Measurements from ENCODE around the gene CABLES2.

DNA sequence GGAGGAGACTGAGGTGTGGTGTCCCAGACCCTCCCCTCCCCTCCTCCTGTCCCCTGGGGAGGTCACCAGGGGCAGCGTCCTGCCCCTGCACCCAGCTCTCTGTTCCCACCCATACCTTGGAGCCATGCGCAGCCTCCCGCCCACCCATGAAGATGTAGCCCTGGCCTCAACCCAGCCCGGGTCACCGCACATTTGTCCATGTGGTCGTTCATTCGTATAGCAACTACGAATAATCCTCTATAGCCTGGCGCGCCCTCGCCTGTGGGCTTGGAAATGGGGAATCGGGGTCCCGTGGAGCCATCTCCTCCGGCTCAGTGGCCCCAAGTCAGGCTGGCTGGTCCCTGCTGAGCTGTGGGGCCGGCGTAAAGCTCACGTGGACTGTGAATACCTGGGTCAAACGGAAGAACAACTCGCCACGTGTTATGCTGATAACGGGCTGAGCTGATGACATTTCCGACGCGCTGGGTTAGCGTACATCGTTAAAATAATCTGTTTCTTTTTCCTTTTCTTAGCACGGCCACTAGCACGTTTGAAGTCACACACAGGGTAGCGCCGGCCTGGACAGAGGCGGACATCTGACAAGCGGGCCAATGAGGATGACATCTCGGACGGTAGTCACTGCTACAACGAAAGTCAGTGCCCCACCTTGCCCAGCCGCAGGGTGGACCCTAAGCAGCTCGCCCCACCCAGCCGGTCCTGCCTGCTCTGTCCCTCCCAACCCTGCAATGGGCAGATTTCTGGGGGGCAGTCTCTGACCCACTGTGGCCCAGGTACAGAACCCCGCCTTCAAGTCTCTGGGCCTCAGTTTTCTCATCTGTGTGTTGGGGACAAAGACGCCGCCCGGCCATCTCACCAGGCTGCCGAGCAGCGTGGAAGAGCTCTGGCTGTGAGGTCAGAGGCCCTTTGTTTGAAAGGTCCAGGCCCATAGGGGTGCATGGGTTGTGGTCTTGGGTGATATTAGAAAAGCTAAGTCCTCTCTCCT lies 40.1 kb upstream of the CABLES2 start:
- TF ChIP-seq, protein P1, sequence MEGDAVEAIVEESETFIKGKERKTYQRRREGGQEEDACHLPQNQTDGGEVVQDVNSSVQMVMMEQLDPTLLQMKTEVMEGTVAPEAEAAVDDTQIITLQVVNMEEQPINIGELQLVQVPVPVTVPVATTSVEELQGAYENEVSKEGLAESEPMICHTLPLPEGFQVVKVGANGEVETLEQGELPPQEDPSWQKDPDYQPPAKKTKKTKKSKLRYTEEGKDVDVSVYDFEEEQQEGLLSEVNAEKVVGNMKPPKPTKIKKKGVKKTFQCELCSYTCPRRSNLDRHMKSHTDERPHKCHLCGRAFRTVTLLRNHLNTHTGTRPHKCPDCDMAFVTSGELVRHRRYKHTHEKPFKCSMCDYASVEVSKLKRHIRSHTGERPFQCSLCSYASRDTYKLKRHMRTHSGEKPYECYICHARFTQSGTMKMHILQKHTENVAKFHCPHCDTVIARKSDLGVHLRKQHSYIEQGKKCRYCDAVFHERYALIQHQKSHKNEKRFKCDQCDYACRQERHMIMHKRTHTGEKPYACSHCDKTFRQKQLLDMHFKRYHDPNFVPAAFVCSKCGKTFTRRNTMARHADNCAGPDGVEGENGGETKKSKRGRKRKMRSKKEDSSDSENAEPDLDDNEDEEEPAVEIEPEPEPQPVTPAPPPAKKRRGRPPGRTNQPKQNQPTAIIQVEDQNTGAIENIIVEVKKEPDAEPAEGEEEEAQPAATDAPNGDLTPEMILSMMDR (IDR thresholded peaks at IDR 0.05), result no peak
- no peak for TF ChIP-seq POLR2A (IDR thresholded peaks at IDR 0.05)

Measured in uterus (tissue), 2 donors.